ENCODE data around the gene LMNA.
A peak's percentile ranks its signal among the peaks of the same experiment; 100 is the strongest.

DNA sequence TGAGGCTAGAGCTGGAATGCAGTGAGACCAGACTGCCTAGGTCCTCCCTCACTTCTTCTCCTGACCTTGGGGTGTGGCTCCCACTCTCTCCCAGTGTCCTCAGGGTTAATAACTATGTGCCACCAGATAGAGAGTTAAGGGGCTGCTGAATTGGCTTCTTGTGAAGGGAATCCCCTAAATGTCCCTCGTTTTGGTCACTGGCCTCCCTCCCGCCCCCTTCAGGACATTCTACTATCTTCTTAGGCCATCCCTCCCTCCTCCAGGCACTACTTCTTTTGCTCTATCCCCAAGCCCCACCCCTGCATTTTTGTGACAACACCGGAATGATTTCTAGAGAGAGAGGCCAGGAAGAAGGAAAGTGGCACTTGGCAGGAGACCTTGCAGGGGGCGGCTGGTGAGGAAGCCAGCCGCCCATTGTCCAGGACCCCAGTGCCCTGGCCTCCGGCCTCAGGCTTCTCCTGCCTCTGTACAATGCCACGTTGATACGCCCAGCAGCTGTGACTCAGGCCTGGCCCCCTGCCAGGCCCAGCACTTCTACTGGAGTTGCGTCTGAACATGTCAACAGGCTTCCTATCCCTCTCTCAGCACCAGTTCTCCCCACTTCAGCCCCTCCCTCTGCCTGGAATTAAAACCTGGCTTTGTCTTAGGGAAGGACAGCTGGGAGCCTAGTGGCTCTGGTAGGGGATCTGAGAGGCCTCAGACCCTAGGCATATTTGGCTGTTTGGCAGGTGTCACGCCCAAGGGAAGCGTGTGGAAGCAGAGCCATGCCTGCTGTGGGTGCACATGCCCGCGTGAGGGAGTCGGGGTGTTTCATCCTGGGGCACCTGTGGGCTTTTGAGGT is 9.1 kb downstream of the LMNA start:
- TF ChIP-seq, protein P1, sequence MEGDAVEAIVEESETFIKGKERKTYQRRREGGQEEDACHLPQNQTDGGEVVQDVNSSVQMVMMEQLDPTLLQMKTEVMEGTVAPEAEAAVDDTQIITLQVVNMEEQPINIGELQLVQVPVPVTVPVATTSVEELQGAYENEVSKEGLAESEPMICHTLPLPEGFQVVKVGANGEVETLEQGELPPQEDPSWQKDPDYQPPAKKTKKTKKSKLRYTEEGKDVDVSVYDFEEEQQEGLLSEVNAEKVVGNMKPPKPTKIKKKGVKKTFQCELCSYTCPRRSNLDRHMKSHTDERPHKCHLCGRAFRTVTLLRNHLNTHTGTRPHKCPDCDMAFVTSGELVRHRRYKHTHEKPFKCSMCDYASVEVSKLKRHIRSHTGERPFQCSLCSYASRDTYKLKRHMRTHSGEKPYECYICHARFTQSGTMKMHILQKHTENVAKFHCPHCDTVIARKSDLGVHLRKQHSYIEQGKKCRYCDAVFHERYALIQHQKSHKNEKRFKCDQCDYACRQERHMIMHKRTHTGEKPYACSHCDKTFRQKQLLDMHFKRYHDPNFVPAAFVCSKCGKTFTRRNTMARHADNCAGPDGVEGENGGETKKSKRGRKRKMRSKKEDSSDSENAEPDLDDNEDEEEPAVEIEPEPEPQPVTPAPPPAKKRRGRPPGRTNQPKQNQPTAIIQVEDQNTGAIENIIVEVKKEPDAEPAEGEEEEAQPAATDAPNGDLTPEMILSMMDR (IDR thresholded peaks at IDR 0.05 in 8 of 11, conservative IDR thresholded peaks at IDR 0.05 in 3 of 11) = peak in 6 of 11 experiments; percentile 3 to 39 (median 16)
- TF ChIP-seq POLR2AphosphoS5 (IDR thresholded peaks at IDR 0.05) = peak; percentile 83 to 87 (median 86)

Data from spleen (tissue), 7 donors.